ENCODE measurements around the gene DZIP3.
"Not testable (repeated sequence)": the region's sequence is repeated elsewhere in the genome, so short reads cannot be mapped to it uniquely, and the experiment has no call there.

The DZIP3 gene

GRCh38 chr3:108605491-108605890 lies 16.0 kb downstream of the DZIP3 start:
- H3K4me3 ChIP-seq (ENCODE audit: low read depth, low read length) = no peak overlapping the region
- no peak for TF ChIP-seq CTCF (IDR thresholded peaks at IDR 0.05; ENCODE audit: low read depth, low read length)
- DNase-seq (ENCODE audit: low read depth, low spot score) = no peak
- in situ Hi-C loops (cut with HindIII; ENCODE audit: low sequenced_read_pairs) = no loop called here

DNA sequence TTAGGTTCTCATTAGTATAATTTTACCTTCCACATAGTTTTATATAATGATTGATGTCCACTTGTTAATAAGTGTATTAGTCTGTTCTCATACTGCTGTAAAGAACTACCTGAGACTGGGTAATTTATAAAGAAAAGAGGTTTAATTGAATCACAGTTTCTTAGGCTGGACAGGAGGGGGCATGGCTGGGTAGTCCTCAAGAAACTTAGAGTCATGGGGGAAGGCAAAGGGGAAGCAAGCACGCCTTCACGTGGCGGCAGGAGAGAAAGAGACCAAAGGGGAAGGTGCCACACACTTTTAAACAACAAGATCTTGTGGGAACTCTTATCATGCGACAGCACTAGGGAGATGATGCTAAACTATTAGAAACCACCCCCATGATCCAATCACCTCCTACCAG lies 19.2 kb downstream of the DZIP3 start:
- in situ Hi-C loops (cut with HindIII; ENCODE audit: low sequenced_read_pairs) = no loop called here
- H3K4me3 ChIP-seq (ENCODE audit: low read depth, low read length) = no peak overlapping the region
- no peak for TF ChIP-seq CTCF (IDR thresholded peaks at IDR 0.05; ENCODE audit: low read depth, low read length)
- DNase-seq (ENCODE audit: low read depth, low spot score) = no peak

DNA sequence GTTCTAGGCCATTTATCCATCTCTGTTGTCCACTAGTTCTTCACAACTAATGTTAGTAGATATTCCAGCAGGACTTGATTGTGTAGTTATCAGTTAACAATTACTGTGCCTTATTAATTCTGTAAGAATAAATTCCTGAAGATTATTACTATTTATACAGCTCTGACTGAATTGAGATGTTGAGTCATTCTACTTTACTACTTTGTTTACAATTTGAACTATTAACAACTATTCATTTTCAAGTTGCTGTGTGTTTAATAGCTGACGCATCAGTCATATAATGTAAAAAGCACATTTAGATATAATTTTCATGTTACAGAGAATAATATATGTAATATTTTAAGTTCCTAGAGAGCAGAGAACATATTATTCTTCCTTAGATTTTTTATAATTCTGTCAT lies 21.1 kb downstream of the DZIP3 start:
- no peak for DNase-seq (ENCODE audit: low read depth, low spot score)
- no peak for TF ChIP-seq CTCF (IDR thresholded peaks at IDR 0.05; ENCODE audit: low read depth, low read length)
- in situ Hi-C loops (cut with HindIII; ENCODE audit: low sequenced_read_pairs) = no loop called here
- no peak overlapping the region for H3K4me3 ChIP-seq (ENCODE audit: low read depth, low read length)

- in situ Hi-C loops (cut with HindIII; ENCODE audit: low sequenced_read_pairs); DNase-seq (ENCODE audit: low read depth, low spot score); H3K4me3 ChIP-seq (ENCODE audit: low read depth, low read length): not testable (repeated sequence)
Measured at GRCh38 chr3:108616090-108616489, 26.6 kb downstream of the DZIP3 start.

GRCh38 chr3:108620250-108620649 lies 30.7 kb downstream of the DZIP3 start:
- no peak overlapping the region for H3K4me3 ChIP-seq (ENCODE audit: low read depth, low read length)
- DNase-seq (ENCODE audit: low read depth, low spot score) = no peak
- TF ChIP-seq CTCF (IDR thresholded peaks at IDR 0.05; ENCODE audit: low read depth, low read length) = no peak
- in situ Hi-C loops (cut with HindIII; ENCODE audit: low sequenced_read_pairs) = no loop called here

DNA sequence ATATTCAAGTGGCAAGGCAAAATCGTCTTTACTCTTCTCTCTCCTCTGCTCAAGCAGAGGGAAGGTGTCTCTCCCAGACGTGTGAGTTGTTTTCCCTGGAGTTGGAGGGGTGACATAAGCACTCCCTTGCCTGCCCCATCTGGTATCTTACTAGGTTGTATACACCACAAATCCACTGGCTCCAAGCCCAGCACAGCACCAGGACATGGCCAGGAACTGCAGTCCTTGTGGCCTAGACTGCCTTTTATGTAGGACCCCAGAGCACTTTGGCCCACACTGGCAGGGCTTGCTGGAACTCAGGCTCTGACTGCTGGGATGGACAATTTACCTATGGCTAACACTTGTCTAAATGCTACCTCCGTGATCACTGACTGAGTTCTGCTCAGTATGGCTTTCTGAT lies 34.0 kb downstream of the DZIP3 start:
- in situ Hi-C loops (cut with HindIII; ENCODE audit: low sequenced_read_pairs) = no loop called here
- no peak for DNase-seq (ENCODE audit: low read depth, low spot score)
- no peak for TF ChIP-seq CTCF (IDR thresholded peaks at IDR 0.05; ENCODE audit: low read depth, low read length)
- H3K4me3 ChIP-seq (ENCODE audit: low read depth, low read length) = no peak overlapping the region

- no peak overlapping the region for H3K4me3 ChIP-seq (ENCODE audit: low read depth, low read length)
- in situ Hi-C loops (cut with HindIII; ENCODE audit: low sequenced_read_pairs) = no loop called here
- TF ChIP-seq CTCF (IDR thresholded peaks at IDR 0.05; ENCODE audit: low read depth, low read length) = no peak
- DNase-seq (ENCODE audit: low read depth, low spot score) = no peak
Measured at GRCh38 chr3:108629974-108630373, 40.5 kb downstream of the DZIP3 start.

Measured in astrocyte of the spinal cord (primary cell).